GM18499 (cell line): ENCODE results near the gene TAGLN3.

Experiments used
- ATAC-seq: cut with Tn5 transposase; IDR thresholded peaks from one replicate; pipeline ENCODE4 v1.9.1; 2021; ENCODE audit warnings: moderate number of reproducible peaks; ENCODE audit not compliant: insufficient read depth, unreplicated experiment

Gene TAGLN3

DNA sequence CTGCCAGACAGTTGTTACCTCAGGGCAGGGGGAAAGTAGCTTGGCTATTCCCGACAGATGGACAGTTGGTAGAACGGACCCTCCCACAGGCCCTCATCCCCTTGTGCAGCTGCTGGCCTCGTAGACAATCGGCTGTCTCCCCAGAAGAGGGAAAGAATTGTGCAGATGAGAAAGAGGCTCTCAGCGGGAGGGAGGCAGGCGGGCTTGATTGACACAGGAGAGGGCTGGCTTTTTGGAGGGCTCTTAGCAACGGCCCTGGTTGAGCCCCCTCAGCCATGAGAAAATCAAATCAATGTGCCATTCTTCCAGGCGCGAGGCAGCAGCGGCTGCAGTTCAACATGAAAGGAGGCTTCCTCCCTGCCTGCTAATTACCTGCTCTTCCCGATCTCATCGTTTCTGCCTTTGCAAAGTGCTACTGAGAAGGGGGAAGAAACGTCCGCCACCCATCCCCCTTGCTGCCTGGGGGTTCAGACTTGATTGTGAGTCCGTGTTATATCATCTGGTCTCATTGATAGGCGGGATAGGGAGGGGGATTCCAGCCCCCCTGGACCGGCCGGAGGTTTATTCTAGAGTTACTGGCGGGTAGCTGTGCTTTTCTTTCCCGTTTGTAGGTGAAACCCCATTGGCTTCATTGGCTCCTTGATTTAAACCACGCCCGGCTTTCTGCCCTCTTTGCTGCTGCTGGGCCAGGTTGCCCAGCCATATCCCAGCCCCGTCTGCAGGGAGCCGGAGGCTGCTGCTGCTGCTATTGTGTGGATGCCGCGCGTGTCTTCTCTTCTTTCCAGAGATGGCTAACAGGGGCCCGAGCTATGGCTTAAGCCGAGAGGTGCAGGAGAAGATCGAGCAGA, at the start of gene TAGLN3:
TAGLN3 (plus strand) TSS at position 287 of the 848 bp plus-strand sequence; CDS start at position 788, 501 bp downstream.
- no peak for ATAC-seq

DNA sequence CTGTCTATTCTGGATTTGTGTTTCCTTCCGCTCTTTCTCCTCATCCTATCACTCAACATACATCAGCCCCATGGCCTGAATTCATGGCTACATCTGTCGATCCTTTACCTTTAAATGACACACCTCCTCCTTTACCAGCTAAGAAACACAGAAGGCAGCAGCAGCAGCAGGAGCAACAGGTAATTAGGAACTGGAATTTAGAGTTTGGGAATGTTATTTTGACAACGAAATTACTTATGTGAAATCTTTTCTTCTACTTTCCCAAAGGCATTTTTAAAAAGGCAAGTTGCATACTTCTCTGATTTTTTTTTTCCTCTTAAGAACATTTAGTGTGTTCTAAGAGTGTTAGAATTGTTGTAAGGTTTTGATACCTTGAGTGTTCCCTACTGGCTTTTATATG, 49.0 kb upstream of the TAGLN3 start:
- ATAC-seq, result no peak

- no peak for ATAC-seq
These were observed 47.7 kb upstream of the TAGLN3 start for GRCh38 chr3:111951032-111951431.

DNA sequence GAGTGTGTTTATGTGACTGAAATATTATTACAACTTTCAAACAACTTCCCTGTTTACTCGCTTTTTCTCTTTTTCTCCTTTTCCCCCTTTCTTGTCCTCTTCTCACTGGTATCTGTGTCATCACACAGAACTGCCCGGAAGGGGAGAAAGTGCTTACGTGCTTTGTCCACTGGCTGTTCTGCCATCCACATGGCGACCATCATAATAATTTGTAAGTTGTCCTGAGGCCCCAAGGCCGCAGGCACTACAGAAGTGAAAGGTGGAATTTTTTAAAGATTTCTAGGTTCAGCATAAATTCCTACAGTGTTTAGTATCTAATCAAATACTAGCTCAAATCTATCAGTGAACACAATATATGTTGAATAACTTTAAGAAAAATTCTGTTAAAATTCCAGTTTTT, 46.6 kb upstream of the TAGLN3 start:
- no peak for ATAC-seq

GRCh38 chr3:111952866-111953450, 45.8 kb upstream of the TAGLN3 start:
- no peak for ATAC-seq

- no peak for ATAC-seq
These were observed 44.3 kb upstream of the TAGLN3 start for GRCh38 chr3:111954228-111954990.

DNA sequence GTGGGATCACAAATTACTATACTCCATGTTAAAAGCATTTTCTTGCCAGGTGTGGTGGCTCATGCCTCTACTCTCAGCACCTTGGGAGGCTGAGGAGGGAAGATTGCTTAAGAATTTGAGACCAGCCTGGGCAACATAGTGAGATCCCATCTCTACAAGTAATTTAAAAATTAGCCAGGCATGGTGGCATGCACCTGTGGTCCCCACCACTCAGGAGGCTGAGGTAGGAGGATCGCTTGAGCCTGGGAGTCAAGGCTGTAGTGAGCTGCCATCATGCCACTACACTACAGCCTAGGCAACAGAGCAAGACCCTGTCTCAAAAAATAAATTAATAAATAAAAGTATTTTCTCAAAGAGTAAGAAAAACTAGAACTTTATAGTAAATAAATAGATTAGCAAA, 42.8 kb upstream of the TAGLN3 start:
- no peak for ATAC-seq

- no peak for ATAC-seq
These were observed 42.3 kb upstream of the TAGLN3 start for GRCh38 chr3:111956449-111956848.

DNA sequence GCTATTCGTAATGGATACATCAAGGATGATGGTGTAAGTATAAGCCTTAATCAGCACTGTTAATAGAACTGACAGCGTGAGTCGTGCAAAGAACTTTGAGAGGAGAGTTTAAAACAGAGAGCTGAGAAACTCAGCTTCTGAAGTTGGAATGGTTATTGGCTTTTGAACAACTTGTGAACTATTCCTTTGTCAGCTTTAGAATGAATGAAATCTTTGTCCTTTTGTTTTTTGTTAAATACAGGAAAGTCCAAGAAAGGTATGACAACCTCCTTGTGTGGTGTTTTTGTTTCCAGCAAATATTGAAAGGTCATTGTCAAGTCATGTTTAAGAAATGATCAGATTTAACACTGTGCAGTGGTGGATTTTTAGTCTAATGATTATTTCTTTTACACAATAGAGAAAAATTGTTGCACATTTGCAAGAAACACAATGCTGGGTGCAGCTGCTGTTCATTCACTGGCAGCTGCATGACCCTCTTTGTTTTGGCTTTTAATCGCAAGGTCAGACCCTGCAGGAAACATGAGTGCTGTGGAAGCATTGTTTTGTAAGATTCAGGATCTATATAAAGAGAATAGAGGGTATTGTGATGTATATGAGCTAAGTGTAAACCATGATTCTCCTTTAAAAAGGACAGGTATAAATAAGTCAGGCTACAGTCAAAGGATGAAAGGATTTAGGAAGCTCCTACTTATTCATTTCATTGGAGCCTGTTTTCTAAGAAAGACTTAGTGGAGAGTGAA, 41.6 kb upstream of the TAGLN3 start:
- no peak for ATAC-seq

- no peak for ATAC-seq
These were observed 37.1 kb upstream of the TAGLN3 start for GRCh38 chr3:111961461-111962164.

DNA sequence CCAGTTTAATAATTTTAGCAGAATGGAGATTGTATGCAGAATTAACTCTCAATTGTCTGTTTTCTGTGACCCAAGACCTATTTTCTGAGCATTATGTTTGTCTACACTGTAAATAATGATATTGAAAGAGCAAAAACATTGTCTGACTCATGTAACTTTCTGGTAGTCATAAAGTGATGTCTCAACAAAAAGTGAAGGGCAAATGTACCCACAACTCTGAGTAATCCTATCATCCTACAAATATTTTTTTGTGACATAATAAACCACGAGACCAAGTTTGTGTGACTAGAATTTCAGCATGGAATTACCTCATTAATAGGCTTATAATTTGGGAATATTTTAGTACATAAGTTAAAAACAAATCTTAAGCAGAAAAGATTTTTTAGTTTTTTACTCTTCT, 35.3 kb upstream of the TAGLN3 start:
- no peak for ATAC-seq

- no peak for ATAC-seq
These were observed 33.2 kb upstream of the TAGLN3 start for GRCh38 chr3:111965484-111965883.

GRCh38 chr3:111967068-111967467, 31.7 kb upstream of the TAGLN3 start:
- ATAC-seq, result no peak

DNA sequence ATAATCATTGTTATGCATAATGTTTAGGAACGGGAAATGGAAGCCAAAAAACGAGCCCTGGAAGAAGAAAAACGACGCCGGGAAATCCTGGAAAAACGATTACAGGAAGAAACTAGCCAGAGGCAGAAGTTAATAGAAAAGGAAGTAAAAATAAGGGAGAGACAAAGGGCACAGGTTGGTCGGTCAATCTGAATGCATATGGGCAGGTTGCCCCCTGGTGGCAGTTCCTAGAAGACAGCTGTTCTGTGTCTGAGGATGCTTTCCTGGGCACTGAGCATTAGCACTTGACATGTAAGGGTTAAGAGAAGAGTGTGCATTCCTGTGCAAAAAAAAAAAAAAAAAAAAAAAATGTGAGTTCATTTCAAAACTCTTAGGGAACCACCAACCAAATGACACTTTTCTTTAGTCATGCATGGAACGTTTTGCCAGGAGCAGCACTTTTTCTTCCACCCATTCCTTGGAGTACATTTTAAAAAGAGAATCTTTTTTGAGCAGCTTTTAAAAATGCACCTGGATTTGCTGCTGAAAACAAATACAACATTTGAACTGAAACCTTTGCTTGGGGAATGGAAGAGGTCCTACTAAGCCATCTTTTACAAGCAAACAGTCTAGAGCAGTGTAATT, 31.0 kb upstream of the TAGLN3 start:
- peak; percentile 88 for ATAC-seq

GRCh38 chr3:111968319-111969054, 30.2 kb upstream of the TAGLN3 start:
- ATAC-seq, result no peak

DNA sequence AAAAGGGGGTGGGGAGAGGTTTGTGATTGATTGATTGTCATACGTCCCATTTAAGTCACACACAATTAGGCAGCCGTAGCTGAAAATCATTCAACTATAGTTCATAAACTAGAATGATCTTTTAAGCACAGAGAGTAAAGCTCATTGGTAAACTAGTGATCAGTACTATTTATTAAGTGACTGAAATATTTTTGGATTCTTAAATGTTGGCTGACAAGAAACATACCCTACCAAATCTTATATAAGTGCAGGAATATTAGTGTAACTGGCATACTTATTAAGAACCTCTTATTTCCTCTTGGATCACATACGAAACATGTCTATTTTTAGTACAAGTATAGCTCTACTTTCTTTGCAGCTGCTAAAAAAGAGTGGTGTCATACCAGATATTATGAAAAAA, 28.3 kb upstream of the TAGLN3 start:
- ATAC-seq, result no peak

- ATAC-seq, result no peak
These were observed 27.1 kb upstream of the TAGLN3 start for GRCh38 chr3:111971533-111972130.

GRCh38 chr3:111972891-111973290, 25.8 kb upstream of the TAGLN3 start:
- no peak for ATAC-seq
